ENCODE results near the gene WT1.

The WT1 gene

GRCh38 chr11:32390712-32391111 is 44.6 kb downstream of the WT1 start:
- no peak for DNase-seq (ENCODE audit: low read depth)
- TF ChIP-seq MAX (IDR thresholded peaks at IDR 0.05; ENCODE audit: low read depth, low read length) (no peak), POLR2A (IDR thresholded peaks at IDR 0.05; ENCODE audit: extremely low read depth, insufficient read length) (no peak), MYC (IDR thresholded peaks at IDR 0.05; ENCODE audit: low read depth, low read length) (no peak)
- TF ChIP-seq, protein P1, sequence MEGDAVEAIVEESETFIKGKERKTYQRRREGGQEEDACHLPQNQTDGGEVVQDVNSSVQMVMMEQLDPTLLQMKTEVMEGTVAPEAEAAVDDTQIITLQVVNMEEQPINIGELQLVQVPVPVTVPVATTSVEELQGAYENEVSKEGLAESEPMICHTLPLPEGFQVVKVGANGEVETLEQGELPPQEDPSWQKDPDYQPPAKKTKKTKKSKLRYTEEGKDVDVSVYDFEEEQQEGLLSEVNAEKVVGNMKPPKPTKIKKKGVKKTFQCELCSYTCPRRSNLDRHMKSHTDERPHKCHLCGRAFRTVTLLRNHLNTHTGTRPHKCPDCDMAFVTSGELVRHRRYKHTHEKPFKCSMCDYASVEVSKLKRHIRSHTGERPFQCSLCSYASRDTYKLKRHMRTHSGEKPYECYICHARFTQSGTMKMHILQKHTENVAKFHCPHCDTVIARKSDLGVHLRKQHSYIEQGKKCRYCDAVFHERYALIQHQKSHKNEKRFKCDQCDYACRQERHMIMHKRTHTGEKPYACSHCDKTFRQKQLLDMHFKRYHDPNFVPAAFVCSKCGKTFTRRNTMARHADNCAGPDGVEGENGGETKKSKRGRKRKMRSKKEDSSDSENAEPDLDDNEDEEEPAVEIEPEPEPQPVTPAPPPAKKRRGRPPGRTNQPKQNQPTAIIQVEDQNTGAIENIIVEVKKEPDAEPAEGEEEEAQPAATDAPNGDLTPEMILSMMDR (IDR thresholded peaks at IDR 0.05; ENCODE audit: low read depth, low read length), result no peak

DNA sequence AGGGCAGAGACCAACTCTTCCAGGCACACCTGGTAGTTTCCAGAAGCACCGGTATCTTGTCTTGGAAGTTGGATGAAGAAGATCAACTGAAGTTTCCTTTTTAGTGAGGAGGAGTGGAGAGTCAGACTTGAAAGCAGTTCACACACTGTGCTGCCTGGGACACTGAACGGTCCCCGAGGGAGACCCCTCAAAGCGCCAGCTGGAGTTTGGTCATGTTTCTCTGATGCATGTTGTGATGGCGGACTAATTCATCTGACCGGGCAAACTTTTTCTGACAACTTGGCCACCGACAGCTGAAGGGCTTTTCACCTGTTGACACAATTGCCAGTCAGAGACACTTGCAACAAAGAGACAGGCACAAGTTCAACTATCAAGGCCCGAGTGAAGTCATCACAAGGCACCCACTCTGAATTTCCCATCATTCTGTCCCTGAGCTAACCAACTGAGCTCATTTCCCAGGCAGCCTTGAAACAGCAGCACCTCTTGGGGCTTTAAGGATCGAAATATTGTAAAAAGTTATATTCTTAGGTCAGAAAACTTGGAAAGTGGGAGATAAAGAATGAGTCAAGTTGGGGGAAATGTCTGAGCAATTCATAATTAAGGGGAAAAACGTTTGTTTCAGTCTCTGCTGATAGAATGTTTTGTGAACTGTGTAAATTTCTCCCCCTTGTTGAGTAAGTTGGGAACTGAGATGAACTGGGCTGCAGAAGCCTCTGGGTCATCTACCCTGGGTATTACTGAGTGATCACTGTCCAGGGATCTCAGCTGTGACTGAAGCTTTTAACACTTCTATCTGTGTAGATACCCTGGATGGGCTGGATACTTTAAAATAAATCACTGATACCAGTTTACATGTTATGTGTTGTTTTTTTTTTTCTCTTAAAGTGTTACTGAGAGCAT is 46.2 kb downstream of the WT1 start:
- TF ChIP-seq MAX (IDR thresholded peaks at IDR 0.05; ENCODE audit: low read depth, low read length) (no peak), POLR2A (IDR thresholded peaks at IDR 0.05; ENCODE audit: extremely low read depth, insufficient read length) (no peak), MYC (IDR thresholded peaks at IDR 0.05; ENCODE audit: low read depth, low read length) (no peak)
- TF ChIP-seq, protein P1 (IDR thresholded peaks at IDR 0.05; ENCODE audit: low read depth, low read length), result no peak
- no peak for DNase-seq (ENCODE audit: low read depth)
- no peak overlapping the region for H3K4me3 ChIP-seq (ENCODE audit: low read depth, low read length)

More at GRCh38 chr11:32390712-32391111, 44.6 kb downstream of the WT1 start:
- no peak overlapping the region for H3K4me3 ChIP-seq (ENCODE audit: low read depth, low read length)

- H3K4me3 ChIP-seq (ENCODE audit: low read depth, low read length), result no peak overlapping the region
- no peak for TF ChIP-seq POLR2A (IDR thresholded peaks at IDR 0.05; ENCODE audit: extremely low read depth, insufficient read length)
- DNase-seq (ENCODE audit: low read depth), result no peak
Measured at GRCh38 chr11:32388365-32388764, 47.0 kb downstream of the WT1 start.

DNA sequence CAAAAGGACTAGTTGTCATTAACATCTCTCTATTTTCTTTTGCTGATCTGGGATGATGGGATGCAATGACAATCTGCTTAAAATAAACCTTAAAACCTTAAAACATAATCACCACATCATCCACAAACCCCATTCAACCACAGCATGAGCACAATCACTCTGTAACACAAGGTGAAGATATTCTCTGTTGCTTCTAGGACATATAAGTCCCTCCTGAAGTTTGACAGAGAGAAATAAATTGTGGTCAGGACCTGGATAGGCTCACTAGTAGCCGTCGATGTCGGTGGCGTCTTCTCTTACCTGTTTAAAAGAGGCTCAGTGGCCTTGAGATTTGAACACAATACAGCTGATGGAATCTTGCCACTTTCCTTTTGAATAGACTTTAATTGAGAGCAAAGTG is 47.9 kb downstream of the WT1 start:
- DNase-seq (ENCODE audit: low read depth), result no peak
- TF ChIP-seq MAX (IDR thresholded peaks at IDR 0.05; ENCODE audit: low read depth, low read length), result no peak
- TF ChIP-seq, protein P1 (IDR thresholded peaks at IDR 0.05; ENCODE audit: low read depth, low read length), result no peak
- TF ChIP-seq POLR2A (IDR thresholded peaks at IDR 0.05; ENCODE audit: extremely low read depth, insufficient read length), result no peak
- TF ChIP-seq MYC (IDR thresholded peaks at IDR 0.05; ENCODE audit: low read depth, low read length), result no peak
- H3K4me3 ChIP-seq (ENCODE audit: low read depth, low read length), result no peak overlapping the region

DNA sequence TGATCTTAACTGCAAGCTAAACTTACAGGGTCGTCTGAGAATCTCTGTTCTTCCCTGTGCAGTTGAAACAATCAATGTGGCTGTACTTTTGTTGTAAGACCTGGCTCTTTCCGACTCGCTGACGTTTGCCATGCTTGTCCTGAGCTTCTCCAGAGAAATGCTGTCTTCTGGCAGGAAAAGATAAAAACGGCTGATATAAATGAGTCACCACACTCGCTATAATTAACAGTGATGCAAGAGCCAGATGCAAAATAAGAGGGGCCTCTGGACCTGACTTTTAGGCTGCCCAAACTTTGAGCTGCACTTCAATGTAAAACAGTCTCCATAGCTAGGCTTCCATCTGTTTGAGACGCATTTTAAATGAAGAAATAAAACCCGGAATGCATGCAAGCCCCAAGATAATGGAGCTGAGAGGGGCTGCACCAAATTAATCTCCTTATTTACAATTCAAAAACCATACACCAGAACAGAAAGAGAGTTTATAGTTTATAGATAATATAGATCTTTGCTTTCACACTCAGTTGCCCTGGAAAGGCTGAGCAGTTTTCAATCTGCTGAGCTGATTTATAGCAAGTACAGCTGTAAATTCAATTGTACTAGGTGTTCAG is 48.5 kb downstream of the WT1 start:
- DNase-seq (ENCODE audit: low read depth), result peak; percentile 73
- H3K4me3 ChIP-seq (ENCODE audit: low read depth, low read length), result no peak overlapping the region
- TF ChIP-seq, protein P1 (IDR thresholded peaks at IDR 0.05; ENCODE audit: low read depth, low read length), result no peak
- no peak for TF ChIP-seq MAX (IDR thresholded peaks at IDR 0.05; ENCODE audit: low read depth, low read length)
- no peak for TF ChIP-seq MYC (IDR thresholded peaks at IDR 0.05; ENCODE audit: low read depth, low read length)

DNA sequence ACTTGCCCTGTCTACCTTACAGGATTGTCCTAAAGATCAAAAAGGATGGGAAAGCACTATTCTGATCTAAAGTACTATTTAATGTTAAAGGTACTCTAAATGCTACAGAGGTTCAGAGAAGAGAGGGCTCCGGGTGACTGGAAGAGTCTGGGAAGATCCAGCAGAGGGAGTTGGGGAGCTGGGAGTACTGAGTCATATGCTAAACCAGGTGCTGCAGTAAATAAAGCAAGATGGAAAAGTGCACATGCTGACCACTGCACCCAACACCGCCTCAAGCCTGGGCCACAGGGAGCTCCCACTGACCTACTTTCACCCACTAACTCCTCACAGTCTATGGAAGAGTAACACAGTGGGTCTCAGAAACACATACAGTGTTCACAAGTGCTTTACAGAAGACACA is 49.3 kb downstream of the WT1 start:
- peak; percentile 32 for DNase-seq (ENCODE audit: low read depth)
- TF ChIP-seq POLR2A (IDR thresholded peaks at IDR 0.05; ENCODE audit: extremely low read depth, insufficient read length) (no peak), MAX (IDR thresholded peaks at IDR 0.05; ENCODE audit: low read depth, low read length) (no peak), MYC (IDR thresholded peaks at IDR 0.05; ENCODE audit: low read depth, low read length) (0 out of 2 replicates have a peak, but pooled peaks have one; percentile 16)
- TF ChIP-seq, protein P1 (IDR thresholded peaks at IDR 0.05; ENCODE audit: low read depth, low read length), result peak; percentile 16
- no peak overlapping the region for H3K4me3 ChIP-seq (ENCODE audit: low read depth, low read length)

All from NB4 (cell line).